GM23338 (cell line): ENCODE results near the gene SHISA7. TPM values are rescaled to one million over a fixed set of nuclear protein-coding genes. Genes with fewer than 3 reads are reported as not detected.

Experiments
- ATAC-seq: fragments of 200-7000 bp; cut with Tn5 transposase; 3 replicates; pipeline ENCODE4 v1.9.1; 2020
- DNase-seq: peaks from one replicate; pipeline ENCODE4 v3.0.0-alpha.2; 2015; ENCODE audit warnings: low spot score
- H2AFZ ChIP-seq: fragments of 200-600 bp; sonication (generic); 2 replicates; pipeline ENCODE4 v1.8.0; 2016; ENCODE audit warnings: antibody characterized with exemption, mild to moderate bottlenecking, moderate library complexity
- H3F3A ChIP-seq: fragments of 200-600 bp; sonication (generic); replicated peaks from 2 replicates; pipeline ENCODE4 v1.8.0; 2017; ENCODE audit warnings: antibody characterized with exemption, mixed run types, low read depth
- H3K27ac ChIP-seq: fragments of 200-600 bp; sonication (generic); 2 replicates; pipeline ENCODE4 v1.6.1; 2016; ENCODE audit warnings: low read depth
- H3K27me3 ChIP-seq: fragments of 200-600 bp; sonication (generic); 2 replicates; pipeline ENCODE4 v1.8.0; 2016; ENCODE audit warnings: mild to moderate bottlenecking, mixed run types, moderate library complexity; ENCODE audit not compliant: insufficient read depth
- H3K36me3 ChIP-seq: fragments of 200-600 bp; sonication (generic); 2 replicates; pipeline ENCODE4 v1.8.0; 2016; ENCODE audit warnings: mild to moderate bottlenecking; ENCODE audit not compliant: insufficient read depth
- H3K4me1 ChIP-seq: fragments of 200-600 bp; sonication (generic); 2 replicates; pipeline ENCODE4 v1.8.0; 2016; ENCODE audit warnings: mild to moderate bottlenecking, moderate library complexity; ENCODE audit not compliant: insufficient read depth
- H3K4me2 ChIP-seq: fragments of 200-600 bp; sonication (generic); 2 replicates; pipeline ENCODE4 v1.7.1; 2017; ENCODE audit warnings: mixed run types
- H3K4me3 ChIP-seq: fragments of 200-600 bp; sonication (generic); 2 replicates; pipeline ENCODE4 v1.6.1; 2016; ENCODE audit warnings: mixed run types
- H3K79me2 ChIP-seq: fragments of 200-600 bp; sonication (generic); replicated peaks from 2 replicates; pipeline ENCODE4 v1.8.0; 2017; ENCODE audit warnings: mild to moderate bottlenecking; ENCODE audit not compliant: insufficient read depth
- H3K9me2 ChIP-seq: fragments of 200-600 bp; sonication (generic); 2 replicates; pipeline ENCODE4 v1.8.0; 2017; ENCODE audit not compliant: insufficient read depth
- H4K20me1 ChIP-seq: fragments of 200-600 bp; sonication (generic); replicated peaks from 2 replicates; pipeline ENCODE4 v1.8.0; 2017; ENCODE audit warnings: mild to moderate bottlenecking; ENCODE audit not compliant: insufficient read depth
- H3K27ac Mint-ChIP-seq: 2 replicates; pipeline ENCODE4 v1.8.0; 2020; ENCODE audit warnings: inconsistent platforms, mild to moderate bottlenecking, moderate library complexity, mixed read lengths
- H3K27me3 Mint-ChIP-seq: 3 replicates; pipeline ENCODE4 v1.8.0; 2022; ENCODE audit warnings: low read depth, mild to moderate bottlenecking, moderate library complexity, mixed read lengths, inconsistent platforms; ENCODE audit not compliant: insufficient read depth, poor library complexity
- H3K36me3 Mint-ChIP-seq: 3 replicates; pipeline ENCODE4 v1.8.0; 2021; ENCODE audit warnings: low read depth, mild to moderate bottlenecking, inconsistent platforms, moderate library complexity, mixed read lengths
- H3K4me1 Mint-ChIP-seq: 3 replicates; pipeline ENCODE4 v1.8.0; 2020; ENCODE audit warnings: mild to moderate bottlenecking, inconsistent platforms, mixed read lengths
- H3K4me3 Mint-ChIP-seq: 3 replicates; pipeline ENCODE4 v1.8.0; 2021; ENCODE audit warnings: moderate library complexity, mild to moderate bottlenecking, inconsistent platforms, mixed read lengths
- H3K9me3 Mint-ChIP-seq: 3 replicates; pipeline ENCODE4 v1.8.0; 2020; ENCODE audit warnings: moderate library complexity, mild to moderate bottlenecking, inconsistent platforms, mixed read lengths
- CREB1 ChIP-seq: fragments of 250-450 bp; sonication (Bioruptor Pico); IDR thresholded peaks from 2 replicates; pipeline ENCODE4 v1.5.0; 2020; ENCODE audit warnings: low read depth, mild to moderate bottlenecking, moderate library complexity
- EZH2 ChIP-seq: fragments of 200-600 bp; sonication (generic); IDR thresholded peaks from one replicate; pipeline ENCODE4 v1.8.0; 2017; ENCODE audit warnings: antibody characterized with exemption, mild to moderate bottlenecking, low read depth; ENCODE audit not compliant: unreplicated experiment
- EZH2phosphoT487 ChIP-seq: fragments of 200-600 bp; sonication (generic); IDR thresholded peaks from one replicate; pipeline ENCODE4 v1.8.1; 2018; ENCODE audit warnings: antibody characterized with exemption; ENCODE audit not compliant: unreplicated experiment
- JUNB ChIP-seq: IDR thresholded peaks from one replicate; pipeline ENCODE4 v1.6.1; 2016; ENCODE audit warnings: antibody characterized with exemption; ENCODE audit not compliant: unreplicated experiment
- POLR2AphosphoS5 ChIP-seq: IDR thresholded peaks from 2 replicates; pipeline ENCODE4 v1.6.1; 2016; ENCODE audit warnings: antibody characterized with exemption, low read depth
- STAT1 ChIP-seq: IDR thresholded peaks from one replicate; pipeline ENCODE4 v1.6.1; 2016; ENCODE audit warnings: antibody characterized with exemption; ENCODE audit not compliant: unreplicated experiment
- ZNF114 ChIP-seq: fragments of 250-450 bp; sonication (Bioruptor Pico); IDR thresholded peaks from 2 replicates; pipeline ENCODE4 v1.5.0; 2020; ENCODE audit warnings: mild to moderate bottlenecking, moderate library complexity
- ZNF331 ChIP-seq: fragments of 250-450 bp; sonication (Bioruptor Pico); IDR thresholded peaks from 2 replicates; pipeline ENCODE4 v1.5.0; 2020; ENCODE audit warnings: low read depth, mild to moderate bottlenecking, moderate library complexity
- polyA plus RNA-seq: library from polyadenylated mRNA; unstranded; fragments of >200 nt; fragmentation: Nextera tagmentation; extraction: Ambion mirVana; gene quantifications from 2 replicates; pipeline ENCODE4 v1.2.1, GENCODE V29; 2016
- total RNA-seq: library from RNA; depleted of rRNA; stranded (reverse); fragments of >200 nt; shearing (Covaris generic); gene quantifications from 2 replicates; pipeline ENCODE4 v1.2.3, GENCODE V29; 2014
- TF ChIP-seq, protein P1 (sequence below): fragments of 250-450 bp; sonication (Bioruptor Pico); IDR thresholded peaks from 2 replicates; pipeline ENCODE4 v1.5.0; 2020; ENCODE audit warnings: mild to moderate bottlenecking, moderate library complexity
- TF ChIP-seq, protein P2 (sequence below): IDR thresholded peaks from 2 replicates; pipeline ENCODE4 v1.6.1; 2016; ENCODE audit warnings: antibody characterized with exemption
- TF ChIP-seq, protein P3 (sequence below), 2 experiments: fragments of 200-600 bp in 1 of 2; sonication (generic) in 1 of 2; conservative IDR thresholded peaks; 2 replicates each; pipeline versions ENCODE4 v1.5.1 to v1.6.1; 2016 to 2017; ENCODE audit warnings: antibody characterized with exemption in 2 of 2, low read depth in 2 of 2, mild to moderate bottlenecking in 2 of 2, moderate library complexity in 1 of 2

Gene SHISA7
- total and polyA plus RNA-seq, 2 experiments from 2014 or later = 0.32 to 1.4 TPM

DNA sequence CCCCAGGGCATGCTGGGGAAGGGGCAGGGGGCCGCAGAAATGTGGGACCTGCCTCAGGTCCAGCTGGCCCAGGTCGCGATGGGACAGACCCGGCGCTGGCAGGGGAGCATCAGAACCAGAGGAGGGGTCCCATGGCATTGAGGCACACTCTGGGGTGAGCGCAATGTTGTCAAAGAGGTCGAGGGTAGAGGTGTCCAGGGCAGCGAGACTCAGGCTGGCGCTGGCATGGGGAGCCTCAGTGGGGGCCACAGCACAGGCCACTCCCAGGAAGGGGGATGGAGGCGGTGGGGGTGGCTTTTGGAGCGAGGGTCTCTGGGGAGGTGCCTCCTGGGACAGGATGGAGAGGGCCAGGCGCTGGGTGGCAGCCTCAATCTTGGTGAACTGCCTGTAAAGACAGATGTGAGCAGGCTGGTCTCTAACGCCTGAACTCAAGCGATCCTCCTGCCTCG, 20.5 kb upstream of the SHISA7 start:
- no peak overlapping the region; the same call in none of the 2 replicates for H3K4me2 ChIP-seq
- peaks cover 22% of the 10 kb centered on the region for H3K4me1 ChIP-seq
- no peak overlapping the region for H3K27ac ChIP-seq
- peaks cover 3% of the 10 kb centered on the region; the same call in 1 of the 3 replicates for H3K9me3 Mint-ChIP-seq
- no peak overlapping the region for H3K4me3 ChIP-seq
- DNase-seq (no peak), ATAC-seq (no peak)
- no peaks in the 10 kb centered on the region for H3K36me3 ChIP-seq
- 0 out of 2 replicates have a peak overlapping the region, but pooled peaks have one; percentile 14 for H3K27ac Mint-ChIP-seq
- H3F3A ChIP-seq = peaks cover 24% of the 10 kb centered on the region; the same call in 1 of the 2 replicates
- H3K27me3 ChIP-seq = no peaks in the 10 kb centered on the region
- H3K27me3 Mint-ChIP-seq = peaks cover 21% of the 10 kb centered on the region
- peaks cover 29% of the 10 kb centered on the region for H3K4me1 Mint-ChIP-seq
- no peak for TF ChIP-seq EZH2phosphoT487
- no peak for TF ChIP-seq STAT1
- TF ChIP-seq ZNF331 (CRISPR knock-in tag) = no peak
- TF ChIP-seq POLR2AphosphoS5 = no peak
- TF ChIP-seq ZNF114 = no peak
- TF ChIP-seq JUNB = no peak
- H4K20me1 ChIP-seq = no peaks in the 10 kb centered on the region; the same call in 1 of the 2 replicates
- no peak overlapping the region for H2AFZ ChIP-seq
- peaks cover 2% of the 10 kb centered on the region; the same call in 1 of the 3 replicates for H3K36me3 Mint-ChIP-seq
- no peaks in the 10 kb centered on the region for H3K9me2 ChIP-seq
- no peak overlapping the region for H3K4me3 Mint-ChIP-seq
- H3K79me2 ChIP-seq = peaks cover 19% of the 10 kb centered on the region

DNA sequence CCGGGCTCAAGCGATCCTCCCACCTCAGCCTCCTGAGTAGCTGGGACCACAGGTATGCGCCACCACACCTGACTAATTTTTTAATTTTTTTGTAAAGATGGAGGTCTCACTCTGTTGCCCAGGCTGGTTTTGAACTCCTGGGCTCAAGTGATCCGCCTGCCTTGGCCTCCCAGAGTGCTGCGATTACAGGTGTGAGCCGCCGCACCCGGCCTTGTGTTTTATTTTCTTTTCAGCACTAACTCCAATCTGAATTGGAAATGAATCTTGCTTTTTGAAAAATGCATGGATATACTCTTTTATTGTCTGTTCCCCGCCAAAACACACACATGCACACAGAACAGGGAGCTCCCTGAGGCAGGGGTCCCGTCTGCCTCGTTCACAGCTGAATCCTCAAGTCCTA, 19.6 kb upstream of the SHISA7 start:
- Mint-ChIP-seq H3K4me1 (peaks cover 32% of the 10 kb centered on the region), H3K27me3 (peaks cover 21% of the 10 kb centered on the region), H3K27ac (no peak overlapping the region), H3K4me3 (peak overlapping the region; percentile 91; the same call in 1 of the 3 replicates), H3K36me3 (peaks cover 2% of the 10 kb centered on the region; the same call in 1 of the 3 replicates), H3K9me3 (peaks cover 3% of the 10 kb centered on the region; the same call in 1 of the 3 replicates)
- DNase-seq = no peak
- peaks cover 24% of the 10 kb centered on the region; the same call in 1 of the 2 replicates for H3F3A ChIP-seq
- no peaks in the 10 kb centered on the region for H3K27me3 ChIP-seq
- no peak for ATAC-seq
- peak overlapping the region; percentile 31; the same call in 1 of the 2 replicates for H3K4me2 ChIP-seq
- H3K4me3 ChIP-seq = no peak overlapping the region
- no peaks in the 10 kb centered on the region; the same call in none of the 2 replicates for H4K20me1 ChIP-seq
- no peak overlapping the region for H2AFZ ChIP-seq
- peaks cover 21% of the 10 kb centered on the region for H3K79me2 ChIP-seq
- peaks cover 26% of the 10 kb centered on the region for H3K4me1 ChIP-seq
- H3K9me2 ChIP-seq = no peaks in the 10 kb centered on the region
- H3K27ac ChIP-seq = no peak overlapping the region
- H3K36me3 ChIP-seq = no peaks in the 10 kb centered on the region
- TF ChIP-seq, protein P1, sequence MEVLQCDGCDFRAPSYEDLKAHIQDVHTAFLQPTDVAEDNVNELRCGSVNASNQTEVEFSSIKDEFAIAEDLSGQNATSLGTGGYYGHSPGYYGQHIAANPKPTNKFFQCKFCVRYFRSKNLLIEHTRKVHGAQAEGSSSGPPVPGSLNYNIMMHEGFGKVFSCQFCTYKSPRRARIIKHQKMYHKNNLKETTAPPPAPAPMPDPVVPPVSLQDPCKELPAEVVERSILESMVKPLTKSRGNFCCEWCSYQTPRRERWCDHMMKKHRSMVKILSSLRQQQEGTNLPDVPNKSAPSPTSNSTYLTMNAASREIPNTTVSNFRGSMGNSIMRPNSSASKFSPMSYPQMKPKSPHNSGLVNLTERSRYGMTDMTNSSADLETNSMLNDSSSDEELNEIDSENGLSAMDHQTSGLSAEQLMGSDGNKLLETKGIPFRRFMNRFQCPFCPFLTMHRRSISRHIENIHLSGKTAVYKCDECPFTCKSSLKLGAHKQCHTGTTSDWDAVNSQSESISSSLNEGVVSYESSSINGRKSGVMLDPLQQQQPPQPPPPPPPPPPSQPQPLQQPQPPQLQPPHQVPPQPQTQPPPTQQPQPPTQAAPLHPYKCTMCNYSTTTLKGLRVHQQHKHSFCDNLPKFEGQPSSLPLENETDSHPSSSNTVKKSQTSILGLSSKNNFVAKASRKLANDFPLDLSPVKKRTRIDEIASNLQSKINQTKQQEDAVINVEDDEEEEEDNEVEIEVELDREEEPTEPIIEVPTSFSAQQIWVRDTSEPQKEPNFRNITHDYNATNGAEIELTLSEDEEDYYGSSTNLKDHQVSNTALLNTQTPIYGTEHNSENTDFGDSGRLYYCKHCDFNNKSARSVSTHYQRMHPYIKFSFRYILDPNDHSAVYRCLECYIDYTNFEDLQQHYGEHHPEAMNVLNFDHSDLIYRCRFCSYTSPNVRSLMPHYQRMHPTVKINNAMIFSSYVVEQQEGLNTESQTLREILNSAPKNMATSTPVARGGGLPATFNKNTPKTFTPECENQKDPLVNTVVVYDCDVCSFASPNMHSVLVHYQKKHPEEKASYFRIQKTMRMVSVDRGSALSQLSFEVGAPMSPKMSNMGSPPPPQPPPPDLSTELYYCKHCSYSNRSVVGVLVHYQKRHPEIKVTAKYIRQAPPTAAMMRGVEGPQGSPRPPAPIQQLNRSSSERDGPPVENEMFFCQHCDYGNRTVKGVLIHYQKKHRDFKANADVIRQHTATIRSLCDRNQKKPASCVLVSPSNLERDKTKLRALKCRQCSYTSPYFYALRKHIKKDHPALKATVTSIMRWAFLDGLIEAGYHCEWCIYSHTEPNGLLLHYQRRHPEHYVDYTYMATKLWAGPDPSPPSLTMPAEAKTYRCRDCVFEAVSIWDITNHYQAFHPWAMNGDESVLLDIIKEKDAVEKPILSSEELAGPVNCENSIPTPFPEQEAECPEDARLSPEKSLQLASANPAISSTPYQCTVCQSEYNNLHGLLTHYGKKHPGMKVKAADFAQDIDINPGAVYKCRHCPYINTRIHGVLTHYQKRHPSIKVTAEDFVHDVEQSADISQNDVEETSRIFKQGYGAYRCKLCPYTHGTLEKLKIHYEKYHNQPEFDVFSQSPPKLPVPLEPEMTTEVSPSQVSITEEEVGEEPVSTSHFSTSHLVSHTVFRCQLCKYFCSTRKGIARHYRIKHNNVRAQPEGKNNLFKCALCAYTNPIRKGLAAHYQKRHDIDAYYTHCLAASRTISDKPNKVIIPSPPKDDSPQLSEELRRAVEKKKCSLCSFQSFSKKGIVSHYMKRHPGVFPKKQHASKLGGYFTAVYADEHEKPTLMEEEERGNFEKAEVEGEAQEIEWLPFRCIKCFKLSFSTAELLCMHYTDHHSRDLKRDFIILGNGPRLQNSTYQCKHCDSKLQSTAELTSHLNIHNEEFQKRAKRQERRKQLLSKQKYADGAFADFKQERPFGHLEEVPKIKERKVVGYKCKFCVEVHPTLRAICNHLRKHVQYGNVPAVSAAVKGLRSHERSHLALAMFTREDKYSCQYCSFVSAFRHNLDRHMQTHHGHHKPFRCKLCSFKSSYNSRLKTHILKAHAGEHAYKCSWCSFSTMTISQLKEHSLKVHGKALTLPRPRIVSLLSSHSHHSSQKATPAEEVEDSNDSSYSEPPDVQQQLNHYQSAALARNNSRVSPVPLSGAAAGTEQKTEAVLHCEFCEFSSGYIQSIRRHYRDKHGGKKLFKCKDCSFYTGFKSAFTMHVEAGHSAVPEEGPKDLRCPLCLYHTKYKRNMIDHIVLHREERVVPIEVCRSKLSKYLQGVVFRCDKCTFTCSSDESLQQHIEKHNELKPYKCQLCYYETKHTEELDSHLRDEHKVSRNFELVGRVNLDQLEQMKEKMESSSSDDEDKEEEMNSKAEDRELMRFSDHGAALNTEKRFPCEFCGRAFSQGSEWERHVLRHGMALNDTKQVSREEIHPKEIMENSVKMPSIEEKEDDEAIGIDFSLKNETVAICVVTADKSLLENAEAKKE = no peak
- TF ChIP-seq, protein P2, sequence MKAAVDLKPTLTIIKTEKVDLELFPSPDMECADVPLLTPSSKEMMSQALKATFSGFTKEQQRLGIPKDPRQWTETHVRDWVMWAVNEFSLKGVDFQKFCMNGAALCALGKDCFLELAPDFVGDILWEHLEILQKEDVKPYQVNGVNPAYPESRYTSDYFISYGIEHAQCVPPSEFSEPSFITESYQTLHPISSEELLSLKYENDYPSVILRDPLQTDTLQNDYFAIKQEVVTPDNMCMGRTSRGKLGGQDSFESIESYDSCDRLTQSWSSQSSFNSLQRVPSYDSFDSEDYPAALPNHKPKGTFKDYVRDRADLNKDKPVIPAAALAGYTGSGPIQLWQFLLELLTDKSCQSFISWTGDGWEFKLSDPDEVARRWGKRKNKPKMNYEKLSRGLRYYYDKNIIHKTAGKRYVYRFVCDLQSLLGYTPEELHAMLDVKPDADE = no peak
- TF ChIP-seq CREB1 (CRISPR knock-in tag) = no peak
- TF ChIP-seq POLR2AphosphoS5 = no peak
- TF ChIP-seq, protein P3, sequence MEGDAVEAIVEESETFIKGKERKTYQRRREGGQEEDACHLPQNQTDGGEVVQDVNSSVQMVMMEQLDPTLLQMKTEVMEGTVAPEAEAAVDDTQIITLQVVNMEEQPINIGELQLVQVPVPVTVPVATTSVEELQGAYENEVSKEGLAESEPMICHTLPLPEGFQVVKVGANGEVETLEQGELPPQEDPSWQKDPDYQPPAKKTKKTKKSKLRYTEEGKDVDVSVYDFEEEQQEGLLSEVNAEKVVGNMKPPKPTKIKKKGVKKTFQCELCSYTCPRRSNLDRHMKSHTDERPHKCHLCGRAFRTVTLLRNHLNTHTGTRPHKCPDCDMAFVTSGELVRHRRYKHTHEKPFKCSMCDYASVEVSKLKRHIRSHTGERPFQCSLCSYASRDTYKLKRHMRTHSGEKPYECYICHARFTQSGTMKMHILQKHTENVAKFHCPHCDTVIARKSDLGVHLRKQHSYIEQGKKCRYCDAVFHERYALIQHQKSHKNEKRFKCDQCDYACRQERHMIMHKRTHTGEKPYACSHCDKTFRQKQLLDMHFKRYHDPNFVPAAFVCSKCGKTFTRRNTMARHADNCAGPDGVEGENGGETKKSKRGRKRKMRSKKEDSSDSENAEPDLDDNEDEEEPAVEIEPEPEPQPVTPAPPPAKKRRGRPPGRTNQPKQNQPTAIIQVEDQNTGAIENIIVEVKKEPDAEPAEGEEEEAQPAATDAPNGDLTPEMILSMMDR (conservative IDR thresholded peaks at IDR 0.05; ENCODE audit: low read depth in 2 of 2) = no peak
- TF ChIP-seq STAT1 = no peak
- no peak for TF ChIP-seq EZH2phosphoT487
- no peak for TF ChIP-seq EZH2
